NCI-H82 (cell line): ENCODE results near the gene USP50.
"Not testable (repeated sequence)": the region's sequence is repeated elsewhere in the genome, so short reads cannot be mapped to it uniquely, and the experiment has no call there.

Source experiments
- DNase-seq: peaks from one replicate; lab custom pipeline; 2025; lab: John Stamatoyannopoulos, UW

Gene USP50

DNA sequence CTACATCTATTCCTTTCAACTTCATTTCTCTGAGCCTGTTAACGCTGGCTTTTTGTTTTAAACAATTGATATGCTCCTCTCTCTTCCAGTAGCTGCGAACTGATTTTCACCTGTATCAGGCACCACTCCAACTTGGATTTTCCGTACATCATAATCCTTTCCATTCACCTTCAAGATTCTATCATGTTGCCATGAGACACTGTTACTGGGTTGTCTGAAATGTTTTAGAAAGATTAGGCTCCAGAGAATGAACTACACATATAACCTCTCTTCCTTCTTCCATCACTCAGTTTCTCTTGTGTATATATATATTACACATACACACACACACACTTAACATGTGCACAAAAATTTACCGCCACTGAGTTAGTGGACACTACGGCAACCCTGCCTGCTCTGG is at the start of gene USP50:
USP50 (minus strand) TSS at position 101 of the 400 bp plus-strand sequence. CDS start 141 bp downstream, outside the sequence.
- no peak for DNase-seq

- no peak for DNase-seq
These were observed 47.8 kb upstream of the USP50 start for GRCh38 chr15:50594311-50594710.

GRCh38 chr15:50593761-50594160 is 47.3 kb upstream of the USP50 start:
- no peak for DNase-seq

GRCh38 chr15:50590288-50590687 is 43.8 kb upstream of the USP50 start:
- no peak for DNase-seq

- DNase-seq = no peak
These were observed 31.0 kb upstream of the USP50 start for GRCh38 chr15:50577492-50577891.

DNA sequence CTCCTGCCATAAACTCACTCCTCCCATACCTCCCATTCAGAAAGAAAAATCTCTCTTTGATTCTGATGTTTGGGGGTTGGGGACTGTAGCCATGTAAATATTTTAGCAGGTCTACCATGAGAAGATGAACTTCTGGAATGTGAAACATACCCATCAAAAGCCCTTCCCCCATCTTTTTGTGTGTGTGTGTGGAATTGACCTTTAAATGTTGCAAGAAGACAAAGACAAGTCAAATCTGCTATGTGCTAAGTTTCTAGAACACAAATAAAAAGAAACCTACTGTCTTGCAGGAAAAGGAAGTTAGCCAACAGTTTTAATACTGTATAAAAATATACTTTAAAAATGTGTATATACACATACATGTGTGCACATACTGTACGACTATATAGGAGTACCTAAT is 29.7 kb upstream of the USP50 start:
- no peak for DNase-seq

DNA sequence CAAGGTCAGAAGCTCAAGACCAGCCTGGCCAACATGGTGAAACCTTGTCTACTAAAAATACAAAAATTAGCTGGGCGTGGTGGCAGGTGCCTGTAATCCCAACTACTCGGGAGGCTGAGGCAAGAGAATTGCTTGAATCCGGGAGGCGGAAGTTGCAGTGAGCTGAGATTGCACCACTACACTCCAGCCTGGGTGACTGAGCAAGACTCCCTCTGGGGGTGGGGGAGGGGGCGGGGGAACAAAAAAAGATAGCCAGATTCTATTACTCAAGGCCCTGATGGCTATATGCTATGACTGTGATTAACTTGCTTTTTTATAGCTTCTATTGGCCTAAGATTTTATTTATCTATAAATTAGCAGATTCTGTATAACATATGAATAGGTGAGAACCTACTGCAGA is 27.4 kb upstream of the USP50 start:
- DNase-seq = not testable (repeated sequence)

DNA sequence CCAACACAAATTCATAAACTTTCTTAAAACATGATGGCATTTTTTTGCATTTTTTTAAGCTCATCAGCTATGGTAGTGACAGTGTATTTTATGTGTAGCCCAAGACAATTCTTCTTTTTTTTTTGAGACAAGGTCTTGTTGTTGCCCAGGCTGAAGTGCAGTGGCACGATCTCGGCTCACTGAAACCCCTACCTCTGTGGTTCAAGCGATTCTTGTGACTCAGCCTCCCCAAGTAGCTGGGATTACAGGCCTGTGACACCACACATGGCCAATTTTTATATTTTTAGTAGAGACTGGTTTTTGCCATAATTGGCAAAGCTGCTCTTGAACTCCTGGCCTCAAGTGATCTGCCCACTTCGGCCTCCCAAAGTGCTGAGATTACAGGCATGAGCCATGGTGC is 17.3 kb upstream of the USP50 start:
- DNase-seq = no peak

DNA sequence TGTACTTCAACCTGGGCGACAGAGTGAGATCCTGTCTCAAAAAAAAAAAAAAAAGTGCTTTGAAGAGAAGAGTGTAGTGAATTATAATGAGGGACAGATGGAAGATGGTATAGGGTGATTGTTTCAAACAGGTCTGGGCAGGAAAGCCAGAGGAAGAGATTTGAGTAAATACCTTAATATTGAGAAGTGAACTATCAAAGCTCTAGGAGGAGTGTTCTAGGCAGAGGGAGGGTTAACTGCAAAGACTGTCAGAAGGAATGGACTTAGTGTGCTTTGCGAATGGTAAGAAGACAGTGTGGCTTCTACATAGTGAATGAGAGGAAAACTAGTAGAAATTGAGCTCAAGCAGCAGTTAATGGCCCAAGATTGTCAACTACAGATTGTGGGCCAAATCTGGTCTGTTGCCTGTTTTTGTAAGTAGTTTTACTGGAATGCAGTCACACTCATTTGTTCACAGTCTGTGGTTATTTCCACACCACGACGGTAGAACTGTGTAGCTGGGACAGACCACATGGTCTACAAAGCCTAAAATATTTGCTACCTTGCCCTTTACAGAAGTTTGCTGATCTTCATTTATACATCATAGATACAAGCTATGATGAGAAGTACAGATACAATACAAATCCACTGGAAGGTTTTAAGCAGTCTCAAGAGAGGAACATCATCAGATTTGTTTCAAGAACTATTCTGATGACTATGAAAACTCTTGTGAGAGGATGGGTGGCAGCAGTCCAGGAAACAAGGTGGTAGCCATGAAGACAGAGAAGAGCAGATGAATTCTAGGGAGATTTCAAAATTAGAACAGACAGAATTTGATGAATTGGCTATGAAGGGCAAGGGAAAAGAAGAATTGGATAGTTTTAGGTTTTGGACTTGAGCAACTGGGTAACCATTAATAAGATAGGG is 16.5 kb upstream of the USP50 start:
- no peak for DNase-seq

DNA sequence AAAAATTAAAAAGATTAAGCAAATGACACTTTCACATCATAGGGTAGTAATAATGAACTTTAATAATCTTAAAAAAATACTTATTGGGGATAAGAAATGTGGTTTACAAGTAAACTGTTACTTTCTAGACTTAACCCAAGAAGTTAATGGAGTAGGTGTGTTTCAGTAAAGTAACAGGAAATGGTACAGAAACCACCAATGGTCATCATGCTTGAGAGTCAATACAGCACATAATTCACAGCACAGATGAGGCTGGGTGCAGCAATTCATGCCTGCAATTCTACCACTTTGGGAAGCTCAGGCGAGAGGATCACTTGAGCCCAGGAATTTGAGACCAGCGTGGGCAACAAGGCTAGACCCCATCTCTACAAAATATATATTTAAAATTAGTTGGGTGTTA is 11.5 kb upstream of the USP50 start:
- no peak for DNase-seq

- DNase-seq = no peak
These were observed 10.3 kb upstream of the USP50 start for GRCh38 chr15:50556642-50557371.

DNA sequence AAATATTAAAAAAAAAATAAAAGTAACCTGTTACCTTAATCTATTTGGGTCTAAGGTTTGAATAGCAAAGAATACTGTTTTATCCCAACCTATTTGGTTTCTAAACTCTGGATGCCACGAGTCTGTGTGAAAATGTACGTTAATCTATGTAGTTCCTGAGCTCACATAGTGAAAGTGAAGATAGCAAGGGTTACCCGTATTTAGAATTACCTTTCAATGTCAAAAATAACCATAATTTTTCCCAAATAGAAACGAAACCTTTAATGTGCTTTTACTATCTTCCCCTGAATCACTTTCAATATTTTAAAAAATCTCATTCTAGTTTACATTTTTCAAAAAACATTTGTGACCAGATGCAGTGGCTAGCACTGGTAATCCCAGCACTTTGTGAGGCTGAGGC is 5.8 kb upstream of the USP50 start:
- DNase-seq = no peak

GRCh38 chr15:50549326-50549725 is 2.9 kb upstream of the USP50 start:
- no peak for DNase-seq

DNA sequence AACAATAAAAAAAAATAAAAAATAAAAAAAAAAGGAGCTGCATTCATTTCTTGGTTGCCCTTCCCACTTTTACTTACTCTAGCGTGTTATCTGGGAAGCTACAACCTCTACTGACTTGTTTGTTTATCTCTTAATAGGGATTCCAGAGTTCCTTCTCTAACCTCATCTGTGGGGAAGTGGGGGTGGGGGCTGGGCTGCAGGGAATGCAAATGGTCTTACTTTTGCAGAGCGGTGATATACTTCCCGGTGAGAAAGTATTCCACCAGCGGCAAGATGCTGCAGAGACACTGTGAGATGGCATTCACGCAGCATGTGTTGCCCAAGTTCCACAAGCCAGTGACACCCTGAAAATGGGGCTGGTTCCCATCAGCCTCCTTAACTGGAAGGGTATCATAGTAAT is 2.1 kb downstream of the USP50 start:
- no peak for DNase-seq

DNA sequence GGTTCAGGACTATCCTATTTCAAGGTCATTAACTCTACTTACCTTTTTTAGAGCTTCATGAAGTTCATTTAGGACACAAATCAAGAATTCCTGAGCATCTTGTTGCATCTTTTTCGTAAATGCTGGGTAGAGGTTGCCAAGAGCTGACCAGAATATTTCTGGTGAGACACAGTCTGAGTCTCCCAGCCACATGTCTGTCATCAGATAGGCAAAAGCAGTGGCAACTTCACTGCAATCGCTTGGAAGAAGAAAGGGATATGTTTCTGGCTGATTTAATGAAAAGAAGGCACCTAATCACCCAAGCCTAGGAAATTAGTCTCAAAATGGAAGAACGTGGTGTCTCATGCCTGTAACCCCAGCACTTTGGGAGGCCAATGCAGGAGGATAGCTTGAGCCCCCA is 2.9 kb downstream of the USP50 start:
- no peak for DNase-seq

- DNase-seq = no peak
These were observed 3.6 kb downstream of the USP50 start for GRCh38 chr15:50542887-50543210.

GRCh38 chr15:50531766-50532165 is 14.7 kb downstream of the USP50 start:
- no peak for DNase-seq

- no peak for DNase-seq
These were observed 15.3 kb downstream of the USP50 start for GRCh38 chr15:50531163-50531562.

DNA sequence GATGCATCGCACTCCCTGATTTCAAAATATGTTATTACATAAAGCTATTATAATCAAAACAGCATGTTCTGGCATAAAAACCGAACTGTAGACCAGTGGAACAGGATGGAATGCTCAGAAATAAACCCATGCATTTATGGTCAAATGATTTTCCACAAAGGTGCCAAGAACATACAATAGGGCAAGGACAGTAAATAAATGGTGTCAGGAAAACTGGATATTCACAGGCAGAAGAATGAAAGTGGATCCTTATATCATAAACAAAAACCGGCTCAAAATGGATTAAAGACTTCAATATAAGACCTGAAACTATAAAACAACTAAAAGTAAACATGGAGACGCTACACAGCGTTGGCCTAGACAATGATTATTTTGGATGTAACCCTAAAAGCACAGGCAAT is 22.6 kb downstream of the USP50 start:
- no peak for DNase-seq

DNA sequence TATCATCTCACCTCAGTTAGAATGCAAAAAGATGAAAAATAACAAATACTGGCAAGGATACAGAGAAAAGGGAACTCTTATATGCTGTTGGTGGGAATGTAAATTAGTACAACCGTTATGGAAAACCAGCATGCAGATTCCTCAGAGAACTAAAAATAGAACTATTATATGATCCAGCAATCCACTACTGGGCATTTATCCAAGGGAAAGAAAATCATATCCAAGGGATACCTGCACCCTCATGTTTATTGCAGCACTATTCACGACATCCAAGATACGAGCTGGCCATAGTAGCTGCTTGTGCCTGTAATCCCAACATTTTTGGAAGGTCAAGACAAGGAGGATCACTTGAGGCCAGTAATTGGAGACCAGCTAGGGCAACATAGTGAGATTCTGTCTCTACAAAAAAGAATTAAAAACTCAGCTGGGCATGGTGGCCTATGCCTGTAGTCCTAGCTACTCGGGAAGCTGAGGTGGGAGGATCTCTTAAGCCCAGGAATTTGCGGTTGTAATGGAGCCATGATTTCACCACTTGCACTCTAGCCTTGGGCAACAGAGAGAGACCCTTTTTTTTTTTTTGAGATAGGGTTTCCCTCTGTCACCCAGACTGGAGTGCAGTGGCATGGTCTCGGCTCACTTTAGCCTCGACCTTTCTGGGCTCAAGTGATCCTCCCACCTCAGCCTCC is 26.6 kb downstream of the USP50 start:
- no peak for DNase-seq

GRCh38 chr15:50513001-50513400 is 33.5 kb downstream of the USP50 start:
- no peak for DNase-seq

DNA sequence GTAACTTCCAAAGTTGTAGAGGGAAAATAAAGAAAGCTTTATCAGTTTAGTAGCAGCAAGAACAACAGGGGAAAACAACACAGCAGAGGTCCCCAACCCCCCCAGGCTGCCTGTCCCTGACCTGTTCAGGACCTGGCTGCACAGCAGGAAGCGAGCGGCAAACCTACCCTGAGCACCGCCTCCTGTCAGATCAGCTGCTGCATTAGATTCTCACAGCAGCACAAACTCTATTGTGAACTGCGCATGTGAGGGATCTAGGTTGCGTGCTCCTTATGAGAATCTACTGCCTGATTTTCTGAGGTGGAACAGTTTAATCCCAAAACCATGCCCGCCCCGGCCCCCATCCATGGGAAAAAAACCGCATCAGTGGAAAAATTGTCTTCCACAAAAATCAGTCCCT is 40.3 kb downstream of the USP50 start:
- DNase-seq = no peak

GRCh38 chr15:50505656-50506055 is 40.8 kb downstream of the USP50 start:
- not testable (repeated sequence) for DNase-seq
